H54 (cell line): ENCODE results near the gene RBM47.
A peak's percentile ranks its signal among the peaks of the same experiment; 100 is the strongest.

Experiments used
- DNase-seq: peaks from one replicate; pipeline ENCODE4 v3.0.0; 2011; ENCODE audit warnings: low spot score, mixed read lengths; ENCODE audit not compliant: insufficient read length
- FAIRE-seq: peaks from 3 replicates; lab custom pipeline; 2011; peaks lifted over from hg19 to GRCh38; lab: Jason Lieb, UNC
- POLR2A ChIP-seq: IDR thresholded peaks from 2 replicates; pipeline ENCODE4 v1.6.1; 2011; ENCODE audit warnings: low read depth, mild to moderate bottlenecking, low read length

RBM47 gene

GRCh38 chr4:40629401-40630334 lies at the start of gene RBM47:
RBM47 (minus strand) TSS chr4:40629864; CDS start chr4:40438893, 190,971 bp downstream.
- DNase-seq = peak; percentile 29
- FAIRE-seq = no peak
- TF ChIP-seq POLR2A = peak; percentile 35; the same call in 1 of the 2 replicates

- FAIRE-seq (no peak), DNase-seq (no peak)
- TF ChIP-seq POLR2A = no peak
Observed at GRCh38 chr4:40678421-40678820, 48.8 kb upstream of the RBM47 start.

- FAIRE-seq = no peak
- no peak for TF ChIP-seq POLR2A
Observed at GRCh38 chr4:40675166-40675565, 45.5 kb upstream of the RBM47 start.

GRCh38 chr4:40672528-40673522 lies 43.2 kb upstream of the RBM47 start:
- DNase-seq (peak; percentile 49), FAIRE-seq (peak; percentile 45)
- TF ChIP-seq POLR2A = no peak

More at GRCh38 chr4:40675166-40675565, 45.5 kb upstream of the RBM47 start:
- DNase-seq = no peak

GRCh38 chr4:40669504-40669903 lies 39.8 kb upstream of the RBM47 start:
- no peak for FAIRE-seq
- no peak for TF ChIP-seq POLR2A
- DNase-seq = no peak

- TF ChIP-seq POLR2A = no peak
- DNase-seq = no peak
- FAIRE-seq = no peak
Observed at GRCh38 chr4:40665842-40666241, 36.2 kb upstream of the RBM47 start.

- no peak for TF ChIP-seq POLR2A
- peak; percentile 29 for DNase-seq
- peak; percentile 27 for FAIRE-seq
Observed at GRCh38 chr4:40662962-40663604, 33.4 kb upstream of the RBM47 start.

GRCh38 chr4:40661803-40662202 lies 32.1 kb upstream of the RBM47 start:
- DNase-seq (no peak), FAIRE-seq (no peak)
- no peak for TF ChIP-seq POLR2A

GRCh38 chr4:40656201-40656863 lies 26.7 kb upstream of the RBM47 start:
- no peak for DNase-seq
- no peak for FAIRE-seq
- TF ChIP-seq POLR2A = no peak

- DNase-seq = no peak
- no peak for TF ChIP-seq POLR2A
- FAIRE-seq = no peak
Observed at GRCh38 chr4:40651280-40651679, 21.6 kb upstream of the RBM47 start.

- no peak for TF ChIP-seq POLR2A
- FAIRE-seq (no peak), DNase-seq (no peak)
Observed at GRCh38 chr4:40649321-40649720, 19.7 kb upstream of the RBM47 start.

GRCh38 chr4:40648742-40649281 lies 19.1 kb upstream of the RBM47 start:
- no peak for TF ChIP-seq POLR2A
- FAIRE-seq = no peak
- no peak for DNase-seq
